Measurements from ENCODE around the gene RNF187. TPM values are rescaled to one million over a fixed set of nuclear protein-coding genes. Genes with fewer than 3 reads are reported as not detected.
"Not testable (repeated sequence)": the region's sequence is repeated elsewhere in the genome, so short reads cannot be mapped to it uniquely, and the experiment has no call there.

Gene RNF187
- total and polyA plus RNA-seq, 9 donors = 22.3 to 70.4 (median 56.2) TPM

- not testable (repeated sequence) for H3K9me3 ChIP-seq (replicated peaks; ENCODE audit: control insufficient read depth, low read depth, low read length); H3K36me3 ChIP-seq (ENCODE audit: control insufficient read depth, insufficient read depth, low read length); DNase-seq; H3K4me3 ChIP-seq (ENCODE audit: low read length); H3K27ac ChIP-seq (ENCODE audit: low read length)
- Histone ChIP-seq H3K27me3 (ENCODE audit: control insufficient read depth, insufficient read depth, low read length) (peaks cover 89% of the 10 kb centered on the region), H3K4me1 (ENCODE audit: control insufficient read depth, insufficient read depth, low read length) (peaks cover 11% of the 10 kb centered on the region)
- WGBS (ENCODE audit: insufficient coverage) = no CpG with 5 or more reads among the region's 2 CpGs
Observed at GRCh38 chr1:228468188-228468587, 19.0 kb upstream of the RNF187 start.

- no peak overlapping the region for H3K27ac ChIP-seq (ENCODE audit: low read length)
- H3K4me1 ChIP-seq (ENCODE audit: control insufficient read depth, insufficient read depth, low read length) = peaks cover 3% of the 10 kb centered on the region
- no peaks in the 10 kb centered on the region for H3K36me3 ChIP-seq (ENCODE audit: control insufficient read depth, insufficient read depth, low read length)
- no peaks in the 10 kb centered on the region for H3K9me3 ChIP-seq (replicated peaks; ENCODE audit: control insufficient read depth, low read depth, low read length)
- peaks cover 82% of the 10 kb centered on the region for H3K27me3 ChIP-seq (ENCODE audit: control insufficient read depth, insufficient read depth, low read length)
- 9% methylated on average over 32 of the region's 33 CpGs for WGBS (ENCODE audit: insufficient coverage)
- H3K4me3 ChIP-seq (ENCODE audit: low read length) = no peak overlapping the region
- DNase-seq = no peak
Observed at GRCh38 chr1:228469413-228470162, 17.6 kb upstream of the RNF187 start.

GRCh38 chr1:228471154-228471761 is 15.9 kb upstream of the RNF187 start:
- Histone ChIP-seq H3K36me3 (ENCODE audit: control insufficient read depth, insufficient read depth, low read length) (no peaks in the 10 kb centered on the region), H3K4me1 (ENCODE audit: control insufficient read depth, insufficient read depth, low read length) (no peaks in the 10 kb centered on the region), H3K4me3 (ENCODE audit: low read length) (no peak overlapping the region), H3K27me3 (ENCODE audit: control insufficient read depth, insufficient read depth, low read length) (peaks cover 71% of the 10 kb centered on the region), H3K9me3 (replicated peaks; ENCODE audit: control insufficient read depth, low read depth, low read length) (no peaks in the 10 kb centered on the region), H3K27ac (ENCODE audit: low read length) (no peak overlapping the region)
- DNase-seq = no peak
- WGBS (ENCODE audit: insufficient coverage) = 58% methylated on average over 32 of the region's 37 CpGs

GRCh38 chr1:228471762-228472398 is 15.3 kb upstream of the RNF187 start:
- WGBS (ENCODE audit: insufficient coverage) = 34% methylated on average over 2 of the region's 5 CpGs
- no peaks in the 10 kb centered on the region for H3K36me3 ChIP-seq (ENCODE audit: control insufficient read depth, insufficient read depth, low read length)
- no peaks in the 10 kb centered on the region for H3K9me3 ChIP-seq (replicated peaks; ENCODE audit: control insufficient read depth, low read depth, low read length)
- peaks cover 64% of the 10 kb centered on the region for H3K27me3 ChIP-seq (ENCODE audit: control insufficient read depth, insufficient read depth, low read length)
- no peak for DNase-seq
- H3K27ac ChIP-seq (ENCODE audit: low read length) = no peak overlapping the region
- no peaks in the 10 kb centered on the region for H3K4me1 ChIP-seq (ENCODE audit: control insufficient read depth, insufficient read depth, low read length)
- H3K4me3 ChIP-seq (ENCODE audit: low read length) = no peak overlapping the region

- no peak for DNase-seq
Observed at GRCh38 chr1:228472655-228473054, 14.5 kb upstream of the RNF187 start.

GRCh38 chr1:228474507-228474906 is 12.7 kb upstream of the RNF187 start:
- Histone ChIP-seq H3K36me3 (ENCODE audit: control insufficient read depth, insufficient read depth, low read length) (no peaks in the 10 kb centered on the region), H3K9me3 (replicated peaks; ENCODE audit: control insufficient read depth, low read depth, low read length) (no peaks in the 10 kb centered on the region), H3K27ac (ENCODE audit: low read length) (no peak overlapping the region), H3K4me1 (ENCODE audit: control insufficient read depth, insufficient read depth, low read length) (no peaks in the 10 kb centered on the region), H3K27me3 (ENCODE audit: control insufficient read depth, insufficient read depth, low read length) (peaks cover 42% of the 10 kb centered on the region), H3K4me3 (ENCODE audit: low read length) (no peak overlapping the region)
- no peak for DNase-seq
- WGBS (ENCODE audit: insufficient coverage) = 80% methylated on average over 1 of the region's 3 CpGs

More at GRCh38 chr1:228472655-228473054, 14.5 kb upstream of the RNF187 start:
- 71% methylated on average over 5 of the region's 7 CpGs for WGBS (ENCODE audit: insufficient coverage)
- peaks cover 58% of the 10 kb centered on the region for H3K27me3 ChIP-seq (ENCODE audit: control insufficient read depth, insufficient read depth, low read length)
- H3K27ac ChIP-seq (ENCODE audit: low read length) = no peak overlapping the region
- no peaks in the 10 kb centered on the region for H3K36me3 ChIP-seq (ENCODE audit: control insufficient read depth, insufficient read depth, low read length)
- no peak overlapping the region for H3K4me3 ChIP-seq (ENCODE audit: low read length)
- no peaks in the 10 kb centered on the region for H3K9me3 ChIP-seq (replicated peaks; ENCODE audit: control insufficient read depth, low read depth, low read length)
- H3K4me1 ChIP-seq (ENCODE audit: control insufficient read depth, insufficient read depth, low read length) = no peaks in the 10 kb centered on the region

GRCh38 chr1:228475812-228476211 is 11.4 kb upstream of the RNF187 start:
- no peak for DNase-seq
- Histone ChIP-seq H3K4me1 (ENCODE audit: control insufficient read depth, insufficient read depth, low read length) (no peaks in the 10 kb centered on the region), H3K27ac (ENCODE audit: low read length) (no peak overlapping the region), H3K9me3 (replicated peaks; ENCODE audit: control insufficient read depth, low read depth, low read length) (no peaks in the 10 kb centered on the region), H3K4me3 (ENCODE audit: low read length) (no peak overlapping the region), H3K36me3 (ENCODE audit: control insufficient read depth, insufficient read depth, low read length) (no peaks in the 10 kb centered on the region), H3K27me3 (ENCODE audit: control insufficient read depth, insufficient read depth, low read length) (peaks cover 31% of the 10 kb centered on the region)
- 67% methylated on average over 2 of the region's 2 CpGs for WGBS (ENCODE audit: insufficient coverage)

GRCh38 chr1:228477263-228477662 is 9.9 kb upstream of the RNF187 start:
- no peaks in the 10 kb centered on the region for H3K4me1 ChIP-seq (ENCODE audit: control insufficient read depth, insufficient read depth, low read length)
- peaks cover 20% of the 10 kb centered on the region for H3K27me3 ChIP-seq (ENCODE audit: control insufficient read depth, insufficient read depth, low read length)
- H3K4me3 ChIP-seq (ENCODE audit: low read length) = no peak overlapping the region
- 70% methylated on average over 2 of the region's 4 CpGs for WGBS (ENCODE audit: insufficient coverage)
- H3K36me3 ChIP-seq (ENCODE audit: control insufficient read depth, insufficient read depth, low read length) = no peaks in the 10 kb centered on the region
- H3K27ac ChIP-seq (ENCODE audit: low read length) = no peak overlapping the region
- no peaks in the 10 kb centered on the region for H3K9me3 ChIP-seq (replicated peaks; ENCODE audit: control insufficient read depth, low read depth, low read length)
- DNase-seq = no peak

- H3K27me3 ChIP-seq (ENCODE audit: control insufficient read depth, insufficient read depth, low read length) = peaks cover 16% of the 10 kb centered on the region
- no peak for DNase-seq
- H3K36me3 ChIP-seq (ENCODE audit: control insufficient read depth, insufficient read depth, low read length) = no peaks in the 10 kb centered on the region
- no peak overlapping the region for H3K27ac ChIP-seq (ENCODE audit: low read length)
- no peak overlapping the region for H3K4me3 ChIP-seq (ENCODE audit: low read length)
- WGBS (ENCODE audit: insufficient coverage) = 24% methylated on average over 2 of the region's 4 CpGs
- H3K4me1 ChIP-seq (ENCODE audit: control insufficient read depth, insufficient read depth, low read length) = no peaks in the 10 kb centered on the region
- no peaks in the 10 kb centered on the region for H3K9me3 ChIP-seq (replicated peaks; ENCODE audit: control insufficient read depth, low read depth, low read length)
Observed at GRCh38 chr1:228478326-228478725, 8.9 kb upstream of the RNF187 start.

- H3K9me3 ChIP-seq (replicated peaks; ENCODE audit: control insufficient read depth, low read depth, low read length) = no peaks in the 10 kb centered on the region
- no peaks in the 10 kb centered on the region for H3K4me1 ChIP-seq (ENCODE audit: control insufficient read depth, insufficient read depth, low read length)
- H3K36me3 ChIP-seq (ENCODE audit: control insufficient read depth, insufficient read depth, low read length) = no peaks in the 10 kb centered on the region
- no peak for DNase-seq
- no peak overlapping the region for H3K27ac ChIP-seq (ENCODE audit: low read length)
- 30% methylated on average over 6 of the region's 10 CpGs for WGBS (ENCODE audit: insufficient coverage)
- peaks cover 13% of the 10 kb centered on the region for H3K27me3 ChIP-seq (ENCODE audit: control insufficient read depth, insufficient read depth, low read length)
- H3K4me3 ChIP-seq (ENCODE audit: low read length) = no peak overlapping the region
Observed at GRCh38 chr1:228478912-228479711, 8.1 kb upstream of the RNF187 start.

Measured in muscle of leg (tissue), 11 donors.